HG03520 (cell line): ENCODE results near the gene EIF2B4.
"Not testable (repeated sequence)": the region's sequence is repeated elsewhere in the genome, so short reads cannot be mapped to it uniquely, and the experiment has no call there.

Experiments used
- ATAC-seq: cut with Tn5 transposase; IDR thresholded peaks from one replicate; pipeline ENCODE4 v1.9.1; 2021; ENCODE audit warnings: mild to moderate bottlenecking, moderate library complexity; ENCODE audit not compliant: unreplicated experiment

EIF2B4 gene

DNA sequence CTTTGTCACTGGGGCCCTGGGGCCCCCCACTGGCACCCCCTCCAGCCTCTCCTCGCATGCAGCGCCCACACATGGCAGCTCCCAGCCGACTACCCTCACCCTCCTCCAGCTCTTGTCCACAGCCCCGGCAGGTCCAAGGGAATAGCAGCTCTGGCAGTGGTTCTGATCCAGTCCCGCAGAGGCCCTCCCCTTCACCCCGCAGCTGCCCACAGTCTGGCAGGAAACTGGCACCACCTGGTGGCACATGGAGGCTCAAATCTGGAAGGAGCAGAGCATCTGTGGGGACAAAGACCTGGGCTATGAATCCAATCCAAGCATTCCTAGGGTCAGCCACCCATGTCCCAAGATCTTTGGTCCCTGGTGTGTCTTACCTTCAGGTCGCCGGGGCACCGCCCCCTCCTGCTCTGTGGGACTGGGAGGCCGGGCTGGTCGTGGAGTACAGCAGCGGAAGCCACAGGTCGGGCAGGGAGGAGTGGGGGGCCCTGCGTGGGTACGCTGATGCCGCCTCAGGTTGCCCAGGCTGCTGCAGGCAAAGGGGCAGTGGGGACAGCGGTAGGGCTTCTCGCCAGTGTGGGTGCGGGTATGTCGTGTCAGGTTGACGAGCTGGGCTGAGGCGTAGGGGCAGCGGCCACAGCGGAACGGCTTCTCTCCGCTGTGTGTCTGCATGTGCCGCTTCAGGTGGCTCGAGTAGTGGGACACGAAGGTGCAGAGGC lies 8.1 kb upstream of the EIF2B4 start:
- ATAC-seq = no peak

DNA sequence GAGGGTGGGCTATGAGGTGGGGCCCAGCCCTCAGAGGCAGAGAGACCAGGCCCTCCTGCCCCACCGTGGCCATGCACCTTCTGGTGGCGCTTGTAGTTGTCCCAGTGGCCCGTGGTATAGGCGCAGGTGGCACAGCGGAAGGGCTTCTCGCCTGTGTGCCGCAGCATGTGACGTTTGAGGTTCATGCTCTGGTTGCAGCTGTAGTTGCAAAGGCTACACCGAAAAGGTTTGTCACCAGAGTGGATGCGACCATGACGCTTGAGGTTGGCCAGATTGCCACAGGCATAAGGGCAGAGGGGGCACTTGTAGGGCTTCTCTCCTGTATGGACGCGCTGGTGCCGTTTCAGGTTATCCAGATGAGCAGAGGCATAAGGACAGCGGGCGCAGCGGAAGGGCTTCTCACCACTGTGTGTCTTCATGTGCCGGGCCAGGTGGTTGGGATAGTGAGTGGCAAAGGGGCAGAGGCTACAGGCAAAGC lies 7.5 kb upstream of the EIF2B4 start:
- no peak for ATAC-seq

DNA sequence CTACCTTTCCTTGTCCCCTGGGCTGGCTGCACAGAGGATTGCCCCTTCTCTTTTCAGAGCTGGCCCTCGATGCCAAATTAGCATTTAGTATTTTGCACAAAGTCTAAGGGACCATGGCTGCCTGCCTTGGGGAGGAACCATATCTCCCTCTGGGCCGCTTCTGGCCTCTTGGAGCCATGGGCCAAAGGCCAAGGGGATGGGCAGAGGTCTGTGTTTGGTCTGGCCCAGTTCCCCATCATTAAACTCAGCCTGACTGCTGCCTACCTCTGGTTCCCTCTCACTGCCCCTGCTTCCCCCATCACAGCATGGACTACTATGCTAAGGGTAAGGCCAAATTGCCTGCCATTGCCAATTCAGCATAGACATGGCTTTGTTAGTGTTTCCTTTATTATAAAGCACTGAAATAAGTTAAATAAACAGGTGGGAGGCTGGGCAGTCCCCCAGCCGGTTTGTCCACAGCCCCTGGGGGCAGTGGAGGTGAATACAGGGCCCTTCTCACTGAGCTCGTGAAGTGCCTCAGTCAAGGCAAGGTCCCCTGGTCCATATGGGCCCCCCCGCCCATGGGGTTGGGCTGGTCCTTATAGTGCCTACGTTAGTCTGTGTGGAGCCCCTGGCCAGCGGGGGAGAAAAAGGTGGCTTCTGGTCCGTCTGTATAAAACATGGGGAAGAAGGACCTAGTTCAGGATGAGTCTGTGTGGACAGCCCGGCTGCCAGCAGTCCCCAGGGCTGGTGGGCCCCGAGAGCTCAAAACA lies 6.9 kb upstream of the EIF2B4 start:
- no peak for ATAC-seq

DNA sequence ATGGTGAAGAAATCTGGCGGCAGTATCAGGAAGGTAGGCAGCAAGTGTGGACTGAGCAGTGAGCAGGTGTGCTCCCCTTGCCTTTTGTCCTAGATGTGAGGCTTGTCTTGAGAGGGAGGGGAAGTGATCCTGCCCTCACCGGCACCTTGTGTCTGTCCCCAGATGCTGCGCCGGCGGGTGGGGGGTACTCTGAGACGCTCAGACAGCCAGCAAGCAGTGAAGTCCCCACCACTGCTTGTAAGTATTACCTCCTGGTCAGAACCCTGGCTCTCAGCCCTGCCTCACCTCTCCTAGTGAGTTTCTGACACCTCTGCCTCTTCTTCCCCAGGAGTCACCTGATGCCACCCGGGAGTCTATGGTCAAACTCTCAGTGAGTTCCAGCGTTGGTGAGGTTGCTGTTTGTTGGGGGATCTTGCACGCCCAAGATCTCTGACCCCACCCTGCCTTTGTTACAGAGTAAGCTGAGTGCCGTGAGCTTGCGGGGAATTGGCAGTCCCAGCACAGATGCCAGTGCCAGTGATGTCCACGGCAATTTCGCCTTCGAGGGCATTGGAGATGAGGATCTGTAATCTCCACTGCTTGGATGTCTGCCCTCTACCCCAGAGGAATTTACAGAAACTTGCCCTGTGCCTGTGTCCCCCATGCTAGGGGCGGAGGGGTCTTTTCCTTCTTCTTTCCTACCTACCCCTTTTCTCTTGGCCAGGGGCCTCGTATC lies 6.2 kb upstream of the EIF2B4 start:
- ATAC-seq = no peak

DNA sequence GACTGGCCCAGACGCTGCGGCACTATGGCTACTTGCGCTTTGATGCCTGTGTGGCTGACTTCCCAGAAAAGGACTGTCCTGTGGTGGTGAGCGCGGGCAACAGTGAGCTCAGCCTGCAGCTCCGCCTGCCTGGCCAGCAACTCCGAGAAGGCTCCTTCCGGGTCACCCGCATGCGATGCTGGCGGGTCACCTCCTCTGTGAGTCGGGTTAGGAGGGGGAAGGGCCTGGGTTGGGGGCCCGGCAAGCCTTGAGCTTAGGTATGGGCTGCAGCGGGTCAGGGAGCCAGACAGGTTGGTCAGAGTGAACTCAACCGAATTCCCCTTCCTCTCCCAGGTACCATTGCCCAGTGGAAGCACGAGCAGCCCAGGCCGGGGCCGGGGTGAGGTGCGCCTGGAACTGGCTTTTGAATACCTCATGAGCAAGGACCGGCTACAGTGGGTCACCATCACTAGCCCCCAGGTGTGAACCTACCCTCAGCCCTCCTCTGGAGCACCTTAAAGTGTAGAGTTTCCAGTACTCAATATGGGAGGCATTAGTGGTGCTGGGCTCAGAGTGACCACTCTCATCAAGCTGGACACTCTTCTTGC lies 5.5 kb upstream of the EIF2B4 start:
- no peak for ATAC-seq

DNA sequence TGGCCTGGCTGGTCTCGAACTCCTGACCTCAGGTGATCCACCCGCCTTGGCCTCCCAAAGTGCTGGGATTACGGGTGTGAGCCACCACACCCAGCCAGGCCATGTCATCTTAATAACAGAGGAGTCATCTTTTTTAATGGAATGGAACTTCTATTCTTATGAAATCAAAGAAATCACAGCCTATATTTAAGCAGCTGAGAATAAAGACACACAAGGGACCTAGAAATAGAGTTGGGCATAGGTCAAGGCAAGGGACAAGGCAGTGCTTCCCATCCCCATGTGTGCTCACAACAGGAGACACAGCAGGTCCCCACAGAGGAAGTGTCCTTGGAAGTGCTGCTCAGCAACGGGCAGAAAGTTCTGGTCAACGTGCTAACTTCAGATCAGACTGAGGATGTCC lies 3.4 kb upstream of the EIF2B4 start:
- no peak for ATAC-seq

DNA sequence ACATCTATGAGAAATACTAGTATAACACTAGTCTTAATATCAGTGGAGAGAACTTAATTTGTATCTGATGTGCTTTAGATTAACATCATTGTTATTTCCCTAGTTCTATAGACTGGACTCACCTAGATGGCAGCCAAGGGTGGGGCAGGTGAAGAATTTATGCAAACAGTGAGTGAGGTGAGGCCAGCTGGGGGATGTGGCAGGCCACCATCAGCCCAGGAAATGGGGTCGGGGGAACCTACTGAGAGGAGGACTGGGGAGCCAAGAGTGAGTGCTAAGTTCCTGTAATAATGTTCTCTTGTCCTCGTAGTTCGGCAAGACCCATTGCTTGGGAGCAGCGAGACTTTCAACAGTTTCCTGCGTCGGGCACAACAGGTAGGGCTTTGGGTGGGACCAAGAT lies 2.8 kb upstream of the EIF2B4 start:
- no peak for ATAC-seq

DNA sequence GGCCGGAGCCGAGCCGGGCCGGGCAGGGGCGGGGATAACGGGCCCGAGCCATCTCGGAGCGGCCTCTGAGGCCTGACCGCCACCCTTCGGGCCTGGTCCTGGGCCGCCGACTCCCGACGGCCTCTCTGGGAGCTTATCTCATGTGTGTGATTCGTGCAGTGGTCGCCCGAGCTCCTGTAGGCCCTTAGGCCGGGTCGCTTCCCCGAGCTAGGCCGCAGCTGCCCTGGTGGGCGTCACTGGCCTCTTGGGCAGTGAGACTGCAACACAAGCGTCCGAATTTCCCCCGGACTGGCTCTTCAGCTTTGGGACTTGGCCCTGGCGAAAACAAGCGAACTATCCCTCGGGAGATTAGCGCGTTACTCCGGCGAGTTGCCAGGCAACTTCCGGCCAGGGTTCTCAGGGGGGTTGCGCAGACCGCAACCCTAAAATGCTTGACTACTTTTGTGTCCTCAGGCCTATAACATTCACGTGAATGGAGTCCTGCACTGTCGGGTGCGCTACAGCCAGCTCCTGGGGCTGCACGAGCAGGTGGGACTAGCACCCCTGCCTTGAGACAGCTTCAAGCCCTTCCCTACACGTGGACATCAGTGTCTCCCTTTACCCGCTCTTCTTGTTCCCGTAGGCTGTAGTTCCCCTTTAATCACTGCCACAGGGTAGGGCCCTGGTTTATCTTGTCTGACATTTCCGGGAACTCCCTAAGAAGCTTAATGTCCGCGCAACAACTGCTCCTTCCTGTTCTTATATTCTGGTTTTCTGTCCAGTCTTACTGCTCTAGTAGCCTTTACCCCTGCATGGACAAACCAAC lies 880 bp upstream of the EIF2B4 start:
- peak; percentile 6 for ATAC-seq

DNA sequence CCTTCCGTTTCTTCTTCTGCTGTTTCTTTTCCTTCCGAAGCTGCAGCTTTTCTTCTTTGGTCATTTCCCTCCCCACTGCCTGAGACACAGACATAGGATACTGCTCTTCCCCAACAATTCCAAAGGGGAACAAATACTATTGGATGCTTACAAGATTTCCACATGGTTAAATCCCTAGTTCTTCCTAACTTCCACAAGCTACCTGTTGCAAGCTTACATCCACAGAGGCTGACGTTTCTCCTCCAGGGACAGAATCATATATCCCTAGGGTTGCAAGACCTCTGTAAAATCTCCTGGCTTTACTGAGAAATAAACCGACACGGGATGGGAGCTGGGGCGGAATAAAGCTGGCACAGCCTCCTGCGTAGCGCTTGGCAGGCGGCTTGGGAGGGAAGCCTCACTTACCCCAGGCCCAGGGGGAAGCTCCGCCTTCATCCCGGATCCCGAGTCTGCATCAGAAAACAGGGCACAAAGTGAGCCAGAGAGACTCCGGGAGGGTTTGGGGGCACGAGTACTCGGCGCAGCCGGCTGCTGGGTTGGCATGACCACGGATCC lies 590 bp downstream of the EIF2B4 start:
- no peak for ATAC-seq

DNA sequence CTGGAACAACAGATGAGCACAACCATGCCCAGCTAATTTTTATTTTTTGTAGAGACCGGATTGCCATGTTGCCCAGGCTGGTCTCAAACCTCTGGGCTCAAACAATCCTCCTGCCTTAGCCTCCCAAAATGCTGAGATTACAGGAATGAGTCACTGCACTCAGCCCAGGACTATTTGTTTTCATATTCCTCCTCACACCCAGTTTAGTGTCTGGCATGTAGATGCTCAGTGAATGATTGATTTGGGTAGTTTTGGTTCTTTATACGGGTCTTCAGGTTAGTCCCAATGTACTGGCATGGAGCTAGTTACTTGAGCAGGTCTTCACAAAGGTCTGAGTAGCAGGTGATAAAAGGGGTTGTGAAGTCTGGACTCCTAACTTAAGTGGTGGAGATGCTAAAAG lies 6.2 kb downstream of the EIF2B4 start:
- ATAC-seq = no peak

DNA sequence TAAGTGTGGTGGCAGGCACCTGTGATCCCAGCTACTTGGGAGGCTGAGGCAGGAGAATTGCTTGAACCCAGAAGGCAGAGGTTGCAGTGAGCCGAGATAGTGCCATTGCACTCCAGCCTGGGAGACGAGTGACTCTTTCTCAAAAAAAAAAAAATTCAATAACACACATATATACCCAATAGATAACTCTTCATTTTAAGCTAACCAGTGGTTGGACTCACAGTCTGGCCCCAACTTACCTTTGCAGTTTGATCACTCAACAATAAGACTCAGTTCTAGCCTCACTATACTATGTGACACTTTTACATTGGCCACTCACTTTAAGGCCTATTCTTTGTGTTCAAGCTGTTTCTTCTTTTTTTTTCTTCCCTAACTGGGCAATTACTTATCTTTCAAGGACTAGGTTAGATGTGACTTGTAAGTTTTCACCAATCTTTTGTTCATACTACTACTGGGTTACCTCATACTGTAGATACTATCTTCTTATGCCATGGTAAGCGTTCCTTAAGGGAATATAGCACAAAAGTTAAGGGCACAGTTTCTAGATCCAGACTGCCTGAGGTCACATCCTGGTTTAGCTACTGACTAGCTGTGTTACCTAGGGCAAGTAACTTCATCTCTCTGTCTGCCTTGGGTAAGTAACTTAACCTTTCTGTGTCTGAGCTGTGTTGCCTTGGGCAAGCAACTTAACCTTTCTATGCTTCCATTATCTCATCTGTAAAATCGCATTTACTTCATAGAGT lies 7.3 kb downstream of the EIF2B4 start:
- ATAC-seq = no peak

DNA sequence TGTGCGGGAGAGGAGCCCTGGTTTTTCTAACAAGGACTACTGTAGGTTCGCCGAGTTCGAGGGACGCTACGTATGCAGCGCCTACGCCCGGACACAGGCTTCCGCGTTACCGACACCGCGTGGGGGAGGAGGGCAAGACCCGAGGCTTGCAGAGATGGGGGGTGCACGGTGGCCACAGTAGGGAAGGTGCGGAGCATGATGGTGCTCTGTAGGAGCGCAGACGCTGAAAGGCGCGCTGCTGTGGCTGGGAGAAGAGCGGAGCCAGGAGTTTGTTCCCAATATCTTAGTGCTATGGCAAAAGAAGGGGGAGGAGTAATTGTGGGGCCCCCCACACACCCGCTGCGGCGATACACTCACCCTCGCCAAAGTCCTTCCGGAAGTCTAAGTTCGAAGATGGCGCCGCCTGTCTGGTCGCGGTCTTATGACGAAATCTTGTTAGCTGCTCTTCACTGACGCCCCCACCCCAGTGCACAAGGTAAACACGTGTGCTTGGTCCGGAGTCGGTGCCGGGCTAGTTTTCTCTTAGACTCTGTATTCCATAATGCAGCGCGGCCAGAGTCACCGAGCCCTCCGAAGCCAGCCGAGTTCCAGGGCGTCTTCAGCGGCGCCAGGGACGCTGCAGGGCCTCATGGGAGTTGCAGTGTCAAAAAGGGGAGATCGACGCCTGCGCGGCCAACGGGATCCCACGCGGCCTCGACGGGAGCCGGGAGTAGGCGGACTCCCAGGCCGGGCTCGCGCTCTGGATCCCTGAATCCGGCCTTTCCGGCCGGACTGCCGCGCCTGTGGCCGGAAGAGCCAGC lies 13.6 kb downstream of the EIF2B4 start, which contains the start of gene GTF3C2:
GTF3C2 (minus strand) TSS at position 383 of the 800 bp plus-strand sequence. CDS start 13,210 bp downstream, outside the sequence.
- peak; percentile 77 for ATAC-seq

DNA sequence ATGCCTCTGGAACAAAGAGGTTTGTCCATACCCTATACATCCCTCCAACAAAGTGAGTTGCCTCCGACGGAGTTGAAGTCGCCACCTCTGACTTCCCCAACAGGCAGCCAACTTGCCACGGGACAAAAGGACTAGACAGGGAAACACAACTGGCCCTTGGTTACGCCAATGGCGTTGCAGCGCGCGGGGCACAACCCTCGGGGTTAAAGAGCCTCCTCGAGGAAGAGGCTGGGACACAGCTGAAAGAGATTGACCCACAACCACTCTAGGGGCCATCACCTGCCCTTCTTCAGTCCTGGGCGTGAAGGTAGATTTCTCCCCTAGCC lies 14.1 kb downstream of the EIF2B4 start:
- ATAC-seq = peak; percentile 35

DNA sequence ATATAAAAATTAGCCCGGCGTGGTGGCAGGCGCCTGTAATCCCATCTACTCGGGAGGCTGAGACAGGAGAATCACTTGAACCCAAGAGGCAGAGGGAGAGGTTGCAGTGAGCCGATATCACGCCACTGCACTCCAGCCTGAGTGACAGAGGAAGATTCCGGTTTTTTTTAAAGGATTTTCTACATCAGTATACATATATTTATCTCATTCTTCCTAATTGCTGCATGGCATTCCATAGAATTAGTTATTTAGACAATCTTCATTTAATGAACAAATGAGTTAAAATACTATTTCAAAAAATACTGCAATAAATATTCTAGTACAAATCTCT lies 15.6 kb downstream of the EIF2B4 start:
- no peak for ATAC-seq

DNA sequence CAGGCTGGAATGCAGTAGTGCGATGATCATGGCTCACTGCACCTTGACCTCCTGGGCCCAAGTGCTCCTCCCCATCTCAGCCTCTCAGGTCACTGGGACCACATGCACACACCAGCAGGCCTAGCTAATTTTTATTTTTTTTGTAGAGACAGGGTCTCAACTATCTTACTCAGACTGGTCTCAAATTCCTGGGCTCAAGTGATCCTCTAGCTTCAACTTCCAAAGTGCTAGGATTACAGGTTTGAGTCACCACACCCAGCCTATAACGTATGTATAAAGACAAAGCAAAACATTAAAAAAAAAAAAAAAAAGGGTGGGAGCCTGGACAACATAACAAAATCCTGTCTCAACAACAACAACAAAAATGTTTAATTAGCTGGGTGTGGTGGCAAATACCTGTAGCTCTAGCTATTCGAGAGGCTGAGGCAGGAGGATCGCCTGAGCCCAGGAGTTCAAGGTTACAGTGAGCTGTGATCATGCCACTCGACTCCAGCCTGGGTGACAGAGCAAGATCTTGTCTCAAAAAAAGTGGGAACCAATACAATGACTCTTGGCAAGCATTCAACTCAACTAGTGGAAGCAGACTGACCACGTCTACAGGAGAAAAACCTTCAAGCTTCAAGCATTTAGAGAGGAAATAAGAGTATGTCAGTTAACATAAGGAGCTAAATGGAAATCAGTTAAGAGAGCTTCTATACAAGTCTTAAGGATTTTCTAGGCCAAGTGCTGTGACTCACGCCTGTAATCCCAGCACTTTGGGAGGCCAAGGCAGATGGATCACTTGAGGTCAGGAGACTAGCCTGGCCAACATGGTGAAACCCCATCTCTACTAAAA lies 16.2 kb downstream of the EIF2B4 start:
- no peak for ATAC-seq

DNA sequence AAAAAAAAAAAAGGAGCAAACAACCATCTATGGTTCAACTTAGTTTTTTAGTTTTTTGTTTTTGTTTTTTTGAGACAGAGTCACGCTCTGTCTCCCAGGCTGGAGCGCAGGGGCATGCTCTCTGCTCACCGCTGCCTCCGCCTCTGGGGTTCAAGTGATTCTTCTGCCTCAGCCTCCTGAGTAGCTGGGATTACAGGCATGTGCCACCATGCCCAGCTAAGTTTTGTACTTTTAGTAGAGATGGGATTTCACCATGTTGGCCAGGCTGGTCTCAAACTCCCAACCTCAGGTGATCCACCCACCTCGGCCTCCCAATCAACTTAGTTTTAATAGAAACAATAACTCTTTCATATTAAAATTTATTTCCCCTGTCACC lies 16.8 kb downstream of the EIF2B4 start:
- ATAC-seq = not testable (repeated sequence)

DNA sequence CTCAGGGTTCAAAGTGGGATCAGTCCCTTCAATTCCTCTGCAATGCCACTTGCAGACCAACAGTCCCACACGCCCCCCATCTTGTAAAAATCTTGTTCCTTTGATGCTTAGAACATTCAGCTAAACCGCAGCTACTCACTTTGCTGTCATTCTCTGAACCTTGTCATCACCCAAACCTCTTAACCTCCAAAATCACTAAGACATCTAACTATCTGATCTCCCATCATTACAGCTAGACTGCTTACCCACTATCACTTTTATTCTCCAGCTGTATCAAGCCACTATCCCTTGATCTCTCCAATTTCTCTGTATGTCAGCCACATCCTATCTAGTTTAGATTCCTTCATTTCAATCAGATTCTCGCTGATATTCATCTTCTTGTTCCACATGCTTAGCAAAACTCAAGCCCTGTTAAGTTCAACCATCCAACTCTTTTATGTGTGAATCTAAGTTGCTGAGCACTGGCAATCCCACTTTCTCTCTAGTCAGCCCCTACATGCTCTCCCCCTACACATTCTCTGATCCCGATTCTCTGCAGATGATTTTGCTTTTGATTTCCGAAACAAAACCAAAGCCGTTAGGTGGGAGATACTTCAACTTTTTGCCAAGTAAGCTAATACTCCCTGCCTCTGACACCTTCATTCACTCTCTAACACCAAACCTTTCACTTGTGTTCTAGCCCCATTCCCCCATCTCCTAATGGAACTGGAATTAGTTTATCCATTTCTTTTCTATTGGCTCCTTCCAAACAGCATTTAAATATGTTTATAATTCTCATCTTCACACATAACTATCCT lies 18.1 kb downstream of the EIF2B4 start:
- no peak for ATAC-seq
